Retinal pigment epithelial cell (primary cell): Measurements from ENCODE around the gene YTHDC2.

Source experiments
- DNase-seq: peaks from one replicate; pipeline ENCODE4 v3.0.0-alpha.2; 2010; ENCODE audit warnings: low read depth
- H3K4me3 ChIP-seq: 2 replicates; pipeline ENCODE4 v1.5.1; 2011; ENCODE audit warnings: mild to moderate bottlenecking, low read length, control low read depth, moderate library complexity
- CTCF ChIP-seq: conservative IDR thresholded peaks from 2 replicates; pipeline ENCODE4 v1.5.1; 2011; ENCODE audit warnings: low read depth, low read length, control low read depth, inconsistent platforms

Gene YTHDC2

GRCh38 chr5:113641715-113642114 lies 128.2 kb downstream of the YTHDC2 start:
- H3K4me3 ChIP-seq = no peak overlapping the region
- DNase-seq = no peak
- TF ChIP-seq CTCF = no peak
